Measurements from ENCODE around the gene RIMBP2.
"Not testable (repeated sequence)": the region's sequence is repeated elsewhere in the genome, so short reads cannot be mapped to it uniquely, and the experiment has no call there.

The RIMBP2 gene, protein sequence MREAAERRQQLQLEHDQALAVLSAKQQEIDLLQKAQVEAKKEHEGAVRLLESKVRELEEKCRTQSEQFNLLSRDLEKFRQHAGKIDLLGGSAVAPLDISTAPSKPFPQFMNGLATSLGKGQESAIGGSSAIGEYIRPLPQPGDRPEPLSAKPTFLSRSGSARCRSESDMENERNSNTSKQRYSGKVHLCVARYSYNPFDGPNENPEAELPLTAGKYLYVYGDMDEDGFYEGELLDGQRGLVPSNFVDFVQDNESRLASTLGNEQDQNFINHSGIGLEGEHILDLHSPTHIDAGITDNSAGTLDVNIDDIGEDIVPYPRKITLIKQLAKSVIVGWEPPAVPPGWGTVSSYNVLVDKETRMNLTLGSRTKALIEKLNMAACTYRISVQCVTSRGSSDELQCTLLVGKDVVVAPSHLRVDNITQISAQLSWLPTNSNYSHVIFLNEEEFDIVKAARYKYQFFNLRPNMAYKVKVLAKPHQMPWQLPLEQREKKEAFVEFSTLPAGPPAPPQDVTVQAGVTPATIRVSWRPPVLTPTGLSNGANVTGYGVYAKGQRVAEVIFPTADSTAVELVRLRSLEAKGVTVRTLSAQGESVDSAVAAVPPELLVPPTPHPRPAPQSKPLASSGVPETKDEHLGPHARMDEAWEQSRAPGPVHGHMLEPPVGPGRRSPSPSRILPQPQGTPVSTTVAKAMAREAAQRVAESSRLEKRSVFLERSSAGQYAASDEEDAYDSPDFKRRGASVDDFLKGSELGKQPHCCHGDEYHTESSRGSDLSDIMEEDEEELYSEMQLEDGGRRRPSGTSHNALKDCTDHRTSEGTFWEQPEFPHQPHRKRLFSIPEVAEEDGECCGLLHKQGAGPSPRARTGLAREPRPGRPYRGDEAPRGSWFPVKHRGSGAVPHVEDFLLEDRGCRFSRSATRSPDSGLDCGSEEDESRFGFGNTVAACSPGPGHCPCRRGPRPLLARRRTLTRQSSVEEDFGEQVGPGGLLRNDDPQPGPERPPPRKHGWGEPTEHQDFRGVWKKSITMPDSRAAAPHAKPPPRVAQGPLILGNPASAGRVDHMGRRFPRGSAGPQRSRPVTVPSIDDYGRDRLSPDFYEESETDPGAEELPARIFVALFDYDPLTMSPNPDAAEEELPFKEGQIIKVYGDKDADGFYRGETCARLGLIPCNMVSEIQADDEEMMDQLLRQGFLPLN (N-terminal part only)

GRCh38 chr12:130715998-130716968 lies at the start of gene RIMBP2:
RIMBP2 (minus strand) TSS chr12:130716299; CDS start chr12:130479013, 237,286 bp downstream.
- peak; percentile 57 for DNase-seq

DNA sequence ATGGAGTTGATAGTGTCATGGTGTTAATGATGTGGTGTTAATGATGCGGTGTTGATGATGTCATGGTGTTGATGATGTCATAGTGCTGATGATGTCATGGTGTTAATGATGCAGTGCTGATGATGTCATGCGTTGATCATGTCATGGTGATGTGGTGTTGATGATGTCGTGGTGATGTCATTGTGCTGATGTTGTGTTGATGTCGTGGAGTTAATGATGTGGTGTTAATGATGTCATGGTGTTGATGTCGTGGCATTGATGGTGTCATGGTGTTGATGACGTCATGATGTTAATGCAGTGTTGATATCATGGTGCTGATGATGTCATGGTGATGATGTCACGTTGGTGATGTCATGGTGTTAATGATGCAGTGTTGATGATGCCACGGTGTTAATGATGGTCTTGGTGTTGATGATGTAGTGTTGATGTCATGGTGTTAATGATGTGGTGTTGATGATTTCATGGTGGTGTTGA lies 49.1 kb upstream of the RIMBP2 start:
- no peak for DNase-seq

GRCh38 chr12:130764475-130765185 lies 48.5 kb upstream of the RIMBP2 start:
- no peak for DNase-seq

DNA sequence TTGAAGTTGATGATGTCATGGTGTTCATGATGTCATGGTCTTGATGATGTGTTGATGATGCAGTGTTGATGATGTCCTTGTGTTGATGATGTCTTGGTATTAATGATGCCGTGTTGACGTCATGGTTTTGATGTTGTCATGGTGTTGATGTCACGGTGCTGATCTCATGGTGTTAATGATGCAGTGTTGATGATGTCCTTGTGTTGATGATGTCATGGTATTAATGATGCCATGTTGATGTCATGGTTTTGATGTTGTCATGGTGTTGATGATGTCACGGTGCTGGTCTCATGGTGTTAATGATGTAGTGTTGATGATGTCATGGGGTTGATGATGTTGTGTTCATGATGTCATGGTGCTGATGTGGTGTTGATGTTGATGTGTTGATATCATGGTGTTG lies 48.0 kb upstream of the RIMBP2 start:
- DNase-seq, result no peak

DNA sequence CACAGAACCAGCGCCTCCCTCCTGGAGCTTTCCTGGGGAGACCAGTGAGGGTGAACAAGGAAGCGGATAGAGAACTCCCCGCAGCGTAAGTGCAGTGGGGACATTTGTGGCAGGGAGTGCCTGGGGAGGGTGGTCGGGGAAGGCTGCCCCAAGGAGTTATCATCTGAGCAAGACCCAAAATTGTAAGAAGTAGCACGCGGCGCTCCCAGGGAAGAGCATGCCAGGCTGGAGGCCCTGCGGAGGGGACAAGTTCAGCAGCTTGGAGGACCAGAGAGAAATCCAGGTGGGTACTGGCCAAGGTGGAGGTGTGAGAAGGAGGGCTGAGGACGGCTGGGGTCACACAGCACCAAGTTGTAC lies 46.2 kb upstream of the RIMBP2 start:
- no peak for DNase-seq

DNA sequence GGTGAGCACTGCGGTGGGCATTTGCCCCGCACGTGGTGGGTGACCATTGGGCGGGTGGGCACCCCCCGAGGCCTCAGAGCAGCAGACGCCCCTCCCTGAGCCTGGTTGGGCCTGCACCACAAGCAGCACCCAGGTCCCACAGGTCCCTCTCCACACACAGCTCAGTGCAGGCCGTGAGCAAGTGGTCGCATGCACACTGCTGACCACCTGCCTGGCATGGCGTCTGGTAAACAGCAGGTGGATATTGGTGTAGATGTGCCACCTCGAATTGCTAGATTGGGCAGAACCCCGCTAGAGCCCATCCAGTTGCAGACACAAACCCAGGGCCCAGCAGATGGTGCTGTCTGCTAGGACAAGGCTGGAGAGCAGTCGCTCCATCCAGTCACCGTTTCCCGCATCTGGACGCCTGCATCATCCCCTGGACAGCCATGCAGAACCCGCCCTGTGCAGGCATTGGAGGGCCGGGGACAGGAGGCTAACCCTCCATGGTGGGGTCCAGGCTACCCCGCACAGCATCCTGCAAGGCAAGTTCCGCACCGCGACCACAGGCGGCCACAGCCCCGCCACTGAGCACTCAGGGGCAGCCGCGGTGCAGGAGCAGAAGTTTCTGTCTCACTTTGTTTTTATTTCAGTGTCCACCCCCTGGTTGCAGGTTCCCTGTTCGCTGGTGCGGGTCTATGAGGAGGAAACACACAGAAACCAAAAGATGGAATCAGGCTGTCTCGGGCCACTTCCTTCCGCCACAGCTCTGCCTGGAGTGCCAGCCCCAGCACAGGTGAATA lies 45.6 kb upstream of the RIMBP2 start:
- peak; percentile 3 for DNase-seq

DNA sequence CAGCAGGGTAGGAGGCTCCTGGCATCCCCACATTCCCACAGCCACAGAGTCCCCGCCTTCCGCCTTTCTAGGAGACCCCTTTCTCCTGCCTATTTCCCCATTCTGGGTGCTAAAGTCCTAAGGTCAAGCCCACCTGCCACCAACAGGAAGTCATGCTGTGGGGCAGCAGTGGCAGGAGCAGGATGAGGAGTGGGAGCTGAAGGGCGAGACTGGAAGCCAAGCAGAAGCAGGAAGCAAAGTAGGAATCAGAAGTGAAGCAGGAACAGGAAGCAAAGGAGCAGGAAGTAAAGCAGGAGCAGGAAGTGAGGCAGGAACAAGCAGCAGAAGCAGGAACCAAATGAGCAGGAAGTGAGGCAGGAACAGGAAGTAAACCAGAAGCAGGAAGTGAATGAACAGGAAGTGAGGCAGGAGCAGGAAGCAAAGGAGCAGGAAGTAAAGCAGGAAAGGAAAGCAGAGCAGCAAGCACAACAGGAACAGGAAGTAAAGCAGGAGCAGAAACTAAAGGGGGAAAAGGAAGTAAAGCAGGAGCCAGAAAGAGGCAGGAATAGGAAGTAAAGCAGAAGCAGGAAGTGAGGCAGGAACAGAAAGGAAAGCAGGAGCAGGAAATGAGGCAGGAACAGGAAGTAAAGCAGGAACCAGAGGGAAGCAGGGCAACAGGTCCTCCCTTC lies 38.3 kb upstream of the RIMBP2 start:
- peak; percentile 10 for DNase-seq

GRCh38 chr12:130752692-130753230 lies 36.7 kb upstream of the RIMBP2 start:
- DNase-seq, result no peak

- not testable (repeated sequence) for DNase-seq
Observed at GRCh38 chr12:130752037-130752436, 35.9 kb upstream of the RIMBP2 start.

GRCh38 chr12:130748786-130749185 lies 32.7 kb upstream of the RIMBP2 start:
- no peak for DNase-seq

GRCh38 chr12:130747867-130748740 lies 32.0 kb upstream of the RIMBP2 start:
- peak; percentile 32 for DNase-seq

- DNase-seq, result no peak
Observed at GRCh38 chr12:130746546-130746945, 30.4 kb upstream of the RIMBP2 start.

DNA sequence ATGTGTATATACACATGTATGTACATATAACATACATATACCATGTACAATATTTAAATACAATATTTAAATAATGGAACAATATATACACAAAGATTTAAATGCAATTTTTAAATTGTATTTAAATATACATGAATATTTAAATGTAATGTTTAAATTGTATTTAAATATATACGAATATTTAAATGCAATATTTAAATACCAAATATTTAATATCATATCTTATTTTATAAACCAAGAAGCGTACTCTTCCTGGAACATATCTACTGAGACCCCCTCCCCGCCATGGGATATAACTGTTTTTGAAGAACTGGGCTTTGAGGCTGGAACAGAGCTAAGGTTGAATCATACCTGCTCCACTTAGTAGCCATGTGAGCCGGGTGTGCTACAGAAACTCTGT lies 29.8 kb upstream of the RIMBP2 start:
- no peak for DNase-seq

- no peak for DNase-seq
Observed at GRCh38 chr12:130744274-130744673, 28.2 kb upstream of the RIMBP2 start.

- DNase-seq, result no peak
Observed at GRCh38 chr12:130743606-130744005, 27.5 kb upstream of the RIMBP2 start.

DNA sequence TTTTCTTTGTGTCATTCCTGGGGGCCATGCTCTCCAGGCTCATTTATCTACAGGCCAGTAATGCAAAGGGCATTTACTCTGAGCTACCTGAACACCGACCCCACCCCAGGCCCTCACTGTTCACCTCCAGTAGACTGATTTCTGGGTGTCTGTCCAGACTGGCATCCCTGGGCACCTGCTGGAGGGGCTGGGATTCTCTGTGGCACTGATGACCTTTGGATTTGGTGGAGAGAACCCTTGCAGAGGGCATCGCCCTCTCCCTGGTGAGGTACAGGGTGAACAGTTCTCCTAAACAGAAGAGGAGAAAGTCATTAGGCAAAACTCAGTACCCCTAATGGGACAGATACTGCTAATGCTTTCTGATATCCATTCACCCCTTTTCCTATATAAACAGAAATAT lies 27.1 kb upstream of the RIMBP2 start:
- DNase-seq, result no peak

DNA sequence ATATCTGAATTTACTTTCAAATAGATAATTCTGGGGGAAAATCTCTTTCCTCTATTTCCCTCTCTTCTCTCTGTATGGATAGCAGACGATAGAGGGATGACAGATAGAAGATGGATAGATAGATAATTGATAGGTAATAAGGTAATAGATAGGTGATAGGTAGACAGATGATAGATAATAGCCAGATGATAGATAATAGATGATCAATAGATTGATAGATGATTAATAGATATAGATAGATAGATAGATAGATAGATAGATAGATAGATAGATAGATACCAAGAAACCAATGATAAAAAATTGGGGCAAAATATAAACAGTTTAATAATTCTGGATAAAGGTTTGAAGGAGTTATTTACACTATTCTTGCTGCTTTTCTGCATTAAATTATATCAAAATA lies 26.6 kb upstream of the RIMBP2 start:
- DNase-seq, result no peak

- DNase-seq, result no peak
Observed at GRCh38 chr12:130742112-130742511, 26.0 kb upstream of the RIMBP2 start.

- no peak for DNase-seq
Observed at GRCh38 chr12:130739571-130739970, 23.5 kb upstream of the RIMBP2 start.

Measured in DMS 273 treated with DMSO at 0.1 percent for 48 hours (cell line).